Measurements from ENCODE around the gene VAV2. TPM values are rescaled to one million over a fixed set of nuclear protein-coding genes. Genes with fewer than 3 reads are reported as not detected.

VAV2 gene
- total and polyA plus RNA-seq, 4 donors, result 4.9 to 26.4 (median 17.0) TPM

DNA sequence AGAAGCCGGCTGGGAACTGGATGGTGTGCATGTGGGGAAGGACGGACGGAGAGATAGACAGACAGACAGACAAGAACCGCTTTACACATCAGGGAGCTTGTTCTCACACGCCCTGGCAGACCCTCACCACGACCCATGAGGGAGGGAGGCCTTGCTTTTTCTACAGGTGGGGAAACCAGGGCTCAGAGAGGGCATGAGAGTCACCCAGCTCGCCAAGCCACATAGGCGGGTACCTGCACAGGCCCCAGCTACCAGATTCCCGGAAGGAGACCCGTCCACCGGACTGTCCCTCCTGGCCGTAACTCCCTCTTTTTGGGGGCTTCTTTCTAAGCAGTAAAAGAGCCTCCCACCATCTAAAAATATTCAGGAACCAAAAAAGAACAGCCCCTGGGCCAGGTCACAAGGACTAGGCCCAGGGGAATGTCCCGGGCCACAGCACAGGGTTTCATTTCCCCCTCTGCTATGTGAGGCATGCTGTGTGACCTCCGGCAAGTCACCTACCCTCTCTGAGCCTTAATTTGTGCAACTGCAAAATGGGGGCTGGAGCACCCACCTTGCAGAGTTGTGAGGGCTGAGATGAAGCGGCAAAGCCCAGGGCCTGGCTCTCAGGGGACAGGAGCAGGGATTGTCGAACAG lies 169.6 kb downstream of the VAV2 start (continued):
- TF ChIP-seq EGR1 (IDR thresholded peaks at IDR 0.05; ENCODE audit: low read depth in 2 of 2), result no peak
- TF ChIP-seq SP1 (IDR thresholded peaks at IDR 0.05), result no peak
- TF ChIP-seq HNF4A (conservative IDR thresholded peaks at IDR 0.05), result no peak
- TF ChIP-seq FOXA1 (IDR thresholded peaks at IDR 0.05), result no peak

DNA sequence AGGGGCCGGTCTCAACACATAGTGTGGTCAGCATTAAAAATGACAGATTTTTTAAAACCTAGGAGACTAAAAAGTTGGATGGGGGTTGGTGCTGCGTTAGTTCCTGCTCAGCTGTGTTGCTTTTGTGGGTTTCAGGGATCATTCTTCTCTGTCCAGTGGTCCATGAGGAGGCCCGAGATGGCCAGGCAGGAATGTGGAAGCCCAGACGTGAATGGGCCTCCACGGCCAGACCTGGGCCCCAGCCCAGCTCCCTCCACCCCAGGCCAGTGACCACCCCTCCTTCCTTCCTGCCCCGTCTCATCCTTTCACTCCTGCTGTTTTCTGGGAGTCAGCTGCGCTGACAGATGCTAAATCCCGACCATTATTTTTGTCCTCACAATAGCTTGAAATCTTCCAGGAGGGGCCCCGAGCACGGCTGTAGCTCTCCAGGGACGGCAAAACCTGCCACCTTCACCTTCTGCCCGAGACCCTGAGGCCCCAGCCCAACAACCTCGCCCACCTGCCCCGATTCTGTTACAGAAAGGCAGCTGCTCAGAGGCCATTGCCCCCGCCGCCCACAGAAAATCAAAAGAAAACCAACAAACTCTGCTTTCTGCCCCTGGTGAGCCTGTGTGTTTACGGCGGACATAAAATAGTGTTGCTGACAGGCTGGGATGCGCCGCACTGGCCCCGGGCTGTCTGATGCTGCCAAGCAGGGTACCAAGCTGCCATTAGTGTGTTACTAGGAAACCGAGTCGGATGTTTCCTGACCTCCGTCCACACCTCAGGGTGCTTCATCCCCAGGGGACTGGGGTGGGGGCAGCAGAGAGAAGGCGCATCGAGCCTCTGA lies 170.3 kb downstream of the VAV2 start:
- TF ChIP-seq, protein P1, sequence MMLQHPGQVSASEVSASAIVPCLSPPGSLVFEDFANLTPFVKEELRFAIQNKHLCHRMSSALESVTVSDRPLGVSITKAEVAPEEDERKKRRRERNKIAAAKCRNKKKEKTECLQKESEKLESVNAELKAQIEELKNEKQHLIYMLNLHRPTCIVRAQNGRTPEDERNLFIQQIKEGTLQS (IDR thresholded peaks at IDR 0.05), result no peak
- no peak for TF ChIP-seq EGR1 (IDR thresholded peaks at IDR 0.05; ENCODE audit: low read depth in 2 of 2)
- TF ChIP-seq REST (IDR thresholded peaks at IDR 0.05), result no peak
- TF ChIP-seq CTCF (IDR thresholded peaks at IDR 0.05; ENCODE audit: low read depth, low read length, missing input control), result no peak
- TF ChIP-seq TAF1 (conservative IDR thresholded peaks at IDR 0.05), result no peak
- no peak for TF ChIP-seq FOXA2 (IDR thresholded peaks at IDR 0.05)
- no peak for TF ChIP-seq HNF4A (conservative IDR thresholded peaks at IDR 0.05)
- TF ChIP-seq SP1 (IDR thresholded peaks at IDR 0.05), result no peak
- TF ChIP-seq MAX (IDR thresholded peaks at IDR 0.05), result no peak
- no peak for TF ChIP-seq FOXA1 (IDR thresholded peaks at IDR 0.05)
- no peak for TF ChIP-seq RAD21 (IDR thresholded peaks at IDR 0.05)
- no peak for TF ChIP-seq YY1 (IDR thresholded peaks at IDR 0.05)
- no peak for TF ChIP-seq RXRA (IDR thresholded peaks at IDR 0.05)
- TF ChIP-seq NR2F2 (IDR thresholded peaks at IDR 0.05), result no peak
- no peak for TF ChIP-seq JUND (IDR thresholded peaks at IDR 0.05)
- 88% methylated on average over 26 of the region's 26 CpGs for WGBS
- Histone ChIP-seq H3K4me3 (ENCODE audit: low read depth in 1 of 3, low read length in 3 of 3) (no peak overlapping the region), H3K9me3 (ENCODE audit: control insufficient read depth in 4 of 4, low read length in 3 of 4) (no peaks in the 10 kb centered on the region), H3K27ac (ENCODE audit: low read depth in 1 of 2, low read length in 2 of 2) (no peak overlapping the region), H3K4me1 (ENCODE audit: control insufficient read depth in 4 of 4, insufficient read depth in 4 of 4, low read length in 3 of 4) (no peaks in the 10 kb centered on the region), H3K27me3 (ENCODE audit: control insufficient read depth in 4 of 4, insufficient read depth in 4 of 4, low read length in 3 of 4) (no peaks in the 10 kb centered on the region), H3K9ac (ENCODE audit: low read depth in 1 of 2, low read length in 2 of 2) (no peak overlapping the region), H3K36me3 (ENCODE audit: control insufficient read depth in 4 of 4, insufficient read depth in 3 of 4, low read depth in 1 of 4, low read length in 3 of 4) (peaks cover 2 to 10% (median 8%) of the 10 kb centered on the region in 4 donors)
- DNase-seq (ENCODE audit: low spot score), result no peak
